B cell (primary cell): ENCODE measurements around the gene PAX2. TPM values are rescaled to one million over a fixed set of nuclear protein-coding genes. Genes with fewer than 3 reads are reported as not detected.

Experiments
- ATAC-seq: fragments of 200-7000 bp; cut with Tn5 transposase; one replicate; pipeline ENCODE4 v1.10.0; 2021; ENCODE audit warnings: low read depth, mild to moderate bottlenecking, moderate number of reproducible peaks, moderate library complexity
- CTCF ChIA-PET: fragments of 350-600 bp; sonication (Branson Sonifier 250); formaldehyde crosslinking; loops from one replicate; lab custom pipeline; 2021; ENCODE audit warnings: antibody characterized with exemption, inconsistent platforms; lab: Charles Lee
- POLR2A ChIA-PET: fragments of 350-600 bp; sonication (Branson Sonifier 250); formaldehyde crosslinking; loops from one replicate; lab custom pipeline; 2021; ENCODE audit warnings: antibody characterized with exemption; lab: Charles Lee
- DNase-seq: peaks from one replicate; pipeline ENCODE4 v3.0.0; 2013
- H2AFZ ChIP-seq: 2 replicates; pipeline ENCODE4 v1.6.1; 2012; ENCODE audit warnings: mild to moderate bottlenecking, low read depth, low read length; ENCODE audit not compliant: insufficient read depth, poor library complexity, severe bottlenecking
- H3K27ac ChIP-seq, 2 donors: 1 replicate in 1 of 2; 2 replicates in 1 of 2; pipeline ENCODE4 v1.5.1; 2012 to 2013; ENCODE audit warnings: low read length in 2 of 2, mild to moderate bottlenecking in 2 of 2, moderate library complexity in 1 of 2
- H3K27me3 ChIP-seq, 4 experiments: fragments of 200-600 bp in 1 of 4; sonication (generic) in 1 of 4; replicated peaks in 1 of 4; 1 replicate in 2 of 4; 2 replicates in 2 of 4; pipeline versions ENCODE4 v1.6.1 to v1.7.0; 2013 to 2016; ENCODE audit warnings: low read length in 3 of 4, mild to moderate bottlenecking in 2 of 4, mixed read lengths in 1 of 4, moderate library complexity in 1 of 4; ENCODE audit not compliant: insufficient read depth in 4 of 4, control insufficient read depth in 3 of 4; ENCODE audit errors: control extremely low read depth in 1 of 4
- H3K36me3 ChIP-seq, 2 experiments: replicated peaks in 1 of 2; 1 replicate in 1 of 2; 2 replicates in 1 of 2; pipeline versions ENCODE4 v1.6.1 to v1.7.1; 2013; ENCODE audit warnings: low read length in 1 of 2; ENCODE audit not compliant: insufficient read depth in 2 of 2, control insufficient read depth in 1 of 2; ENCODE audit errors: control extremely low read depth in 1 of 2, extremely low read depth in 1 of 2
- H3K4me1 ChIP-seq, 2 donors: fragments of 200-600 bp in 1 of 2; sonication (generic) in 1 of 2; 1 replicate in 1 of 2; 2 replicates in 1 of 2; pipeline versions ENCODE4 v1.5.1 to v1.6.1; 2013 to 2017; ENCODE audit warnings: low read length in 2 of 2; ENCODE audit not compliant: control insufficient read depth in 2 of 2, insufficient read depth in 2 of 2
- H3K4me2 ChIP-seq: replicated peaks from 2 replicates; pipeline ENCODE3; 2012; ENCODE audit warnings: mild to moderate bottlenecking, low read depth, low read length; ENCODE audit not compliant: poor library complexity, severe bottlenecking
- H3K4me3 ChIP-seq, 5 experiments: fragments of 200-600 bp in 1 of 5; sonication (generic) in 1 of 5; 1 replicate in 3 of 5; 2 replicates in 2 of 5; pipeline versions ENCODE4 v1.5.1 to v1.7.0; 2011 to 2016; ENCODE audit warnings: low read length in 4 of 5, mild to moderate bottlenecking in 4 of 5, low read depth in 2 of 5, control low read depth in 1 of 5, moderate library complexity in 1 of 5; ENCODE audit not compliant: insufficient read depth in 1 of 5; ENCODE audit errors: control extremely low read depth in 1 of 5, extremely low read depth in 1 of 5
- H3K79me2 ChIP-seq: fragments of 200-600 bp; sonication (generic); one replicate; pipeline ENCODE4 v1.6.0; 2016; ENCODE audit warnings: low read length; ENCODE audit not compliant: control insufficient read depth, insufficient read depth
- H3K9ac ChIP-seq: fragments of 200-600 bp; sonication (generic); 2 replicates; pipeline ENCODE4 v1.6.1; 2017; ENCODE audit warnings: mild to moderate bottlenecking, low read length, moderate library complexity
- H3K9me3 ChIP-seq, 3 donors: one replicate each; pipeline versions ENCODE4 v1.6.1 to v1.7.1; 2013; ENCODE audit warnings: low read length in 2 of 3; ENCODE audit not compliant: control insufficient read depth in 2 of 3, insufficient read depth in 1 of 3; ENCODE audit errors: control extremely low read depth in 1 of 3
- H4K20me1 ChIP-seq: 2 replicates; pipeline ENCODE4 v1.6.0; 2012; ENCODE audit warnings: mild to moderate bottlenecking, low read length; ENCODE audit not compliant: insufficient read depth, control insufficient read depth, poor library complexity, severe bottlenecking
- H3K27ac Mint-ChIP-seq: one replicate; pipeline ENCODE4 v1.8.0; 2021; ENCODE audit warnings: mixed read lengths
- H3K27me3 Mint-ChIP-seq: one replicate; pipeline ENCODE4 v1.8.0; 2021; ENCODE audit warnings: mixed read lengths
- H3K4me1 Mint-ChIP-seq: one replicate; pipeline ENCODE4 v1.8.0; 2021; ENCODE audit warnings: mixed read lengths
- H3K4me3 Mint-ChIP-seq: one replicate; pipeline ENCODE4 v1.8.0; 2021; ENCODE audit warnings: mixed read lengths
- H3K9me3 Mint-ChIP-seq: one replicate; pipeline ENCODE4 v1.8.0; 2022; ENCODE audit warnings: mixed read lengths; ENCODE audit not compliant: insufficient read depth
- CTCF ChIP-seq: fragments of 200-600 bp; IDR thresholded peaks from one replicate; pipeline ENCODE4 v1.8.0; 2022; ENCODE audit warnings: antibody characterized with exemption, mild to moderate bottlenecking
- EZH2 ChIP-seq: IDR thresholded peaks from 2 replicates; pipeline ENCODE4 v1.6.1; 2012; ENCODE audit warnings: borderline replicate concordance, low read depth, mild to moderate bottlenecking, moderate library complexity, low read length; ENCODE audit not compliant: insufficient read depth, poor library complexity, severe bottlenecking
- WGBS: methylation state at CpG from one replicate; pipeline ENCODE4 v1.1.5; 2013; ENCODE audit warnings: missing lambda C conversion rate; ENCODE audit not compliant: insufficient coverage; 5-methylcytosine and 5-hydroxymethylcytosine counted together
- intact Hi-C: fragments of 100-400 bp; cut with micrococcal nuclease; formaldehyde crosslinking; loops from one replicate; pipeline ENCODE4 v1.10.0; 2022
- polyA plus RNA-seq: library from polyadenylated mRNA; depleted of rRNA; stranded (reverse); fragments of >200 nt; gene quantifications from 2 replicates; pipeline ENCODE4 v1.2.3, GENCODE V29; 2012
- total RNA-seq, 2 donors: library from RNA; stranded (reverse); fragments of 120-200 nt in 1 of 2; gene quantifications; 1 replicate in 1 of 2; 2 replicates in 1 of 2; pipeline versions ENCODE4 v1.2.3 to v1.2.4, GENCODE V29; 2013 to 2022

Gene PAX2
- total and polyA plus RNA-seq, 2 donors (not counting 1 experiment from before 2014, with no cell fraction given): 0.12 TPM; not detected in 1

DNA sequence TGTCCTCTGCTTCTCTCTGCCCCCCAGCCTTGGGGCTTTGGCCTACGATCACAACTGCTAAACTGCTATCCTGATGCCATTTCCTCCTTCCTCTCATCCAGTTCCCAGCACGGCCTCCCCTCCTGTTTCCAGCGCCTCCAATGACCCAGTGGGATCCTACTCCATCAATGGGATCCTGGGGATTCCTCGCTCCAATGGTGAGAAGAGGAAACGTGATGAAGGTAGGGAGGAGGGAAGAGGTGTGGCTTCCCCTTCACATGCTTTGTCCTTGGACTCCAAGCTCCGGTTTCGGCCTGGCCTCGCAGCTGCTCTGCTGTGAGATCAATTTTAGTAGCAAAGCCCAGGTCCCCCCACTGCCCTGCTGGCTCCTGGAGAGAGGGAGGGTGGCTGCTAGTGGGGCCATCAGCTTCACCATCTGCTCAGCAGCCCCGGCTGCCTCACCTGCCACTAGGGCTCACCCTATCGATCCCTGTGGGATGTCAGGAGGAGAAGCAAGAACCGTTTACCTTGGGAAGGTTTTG lies 35.8 kb downstream of the PAX2 start:
- Histone ChIP-seq H3K9me3 (no peaks in the 10 kb centered on the region), H3K36me3 (no peaks in the 10 kb centered on the region), H3K27me3 (peaks cover 0 to 21% (median 1%) of the 10 kb centered on the region in 4 experiments), H2AFZ (no peak overlapping the region), H3K4me2 (no peak overlapping the region), H3K4me1 (no peaks in the 10 kb centered on the region), H3K27ac (no peak overlapping the region), H3K9ac (no peak overlapping the region), H3K4me3 (no peak overlapping the region), H3K79me2 (no peaks in the 10 kb centered on the region), H4K20me1 (no peaks in the 10 kb centered on the region)
- DNase-seq: no peak
- intact Hi-C loops: no loop called here
- Mint-ChIP-seq H3K4me3 (no peak overlapping the region), H3K9me3 (no peaks in the 10 kb centered on the region), H3K4me1 (no peaks in the 10 kb centered on the region), H3K27ac (no peak overlapping the region), H3K27me3 (peaks cover 33% of the 10 kb centered on the region)
- no peak for ATAC-seq
- 87% methylated on average over 5 of the region's 11 CpGs for WGBS
- ChIA-PET CTCF (no interaction called here), POLR2A (no interaction called here)
- TF ChIP-seq CTCF: no peak
- TF ChIP-seq EZH2: no peak

DNA sequence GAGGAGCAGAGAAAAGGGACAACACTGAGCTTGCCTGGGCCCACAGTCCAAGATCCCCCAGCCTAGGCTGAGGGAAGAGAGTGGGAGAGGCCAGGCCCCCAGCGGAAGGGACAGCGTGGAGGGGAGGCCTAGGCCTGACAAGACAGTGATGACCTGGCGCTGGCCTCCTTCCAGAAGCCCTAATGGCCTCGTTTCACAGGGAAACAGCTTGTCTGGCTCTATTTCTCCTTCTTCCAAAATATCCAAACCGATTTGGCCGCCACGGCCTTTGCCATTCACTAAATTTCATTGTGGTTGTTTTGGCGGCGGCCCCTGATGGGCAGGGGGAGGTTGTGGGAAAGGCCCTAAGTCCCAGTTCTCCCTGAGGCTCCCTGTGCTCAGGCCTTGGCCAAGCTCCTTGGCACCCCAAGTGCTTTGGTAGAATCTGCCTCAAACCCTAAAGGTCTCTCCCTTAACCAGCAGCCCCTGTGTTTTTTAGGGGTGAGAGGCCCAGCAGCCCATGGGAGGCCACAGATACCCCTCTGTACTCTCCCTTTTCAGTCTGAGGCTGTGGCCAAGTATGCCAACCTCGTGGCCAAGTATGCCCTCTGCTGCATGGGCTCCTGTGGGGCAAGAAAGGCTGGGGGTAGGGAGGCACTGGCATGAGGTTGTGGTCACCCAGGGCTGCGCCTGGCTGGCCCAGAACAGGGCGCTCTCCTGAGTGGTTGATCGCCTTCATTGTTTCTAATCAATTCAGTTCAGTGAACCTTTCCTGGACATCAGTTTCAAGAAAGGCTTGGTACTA lies 37.3 kb downstream of the PAX2 start:
- no peaks in the 10 kb centered on the region for H3K4me1 ChIP-seq
- no peak overlapping the region for H3K4me3 ChIP-seq
- no peak for ATAC-seq
- H3K36me3 ChIP-seq: no peaks in the 10 kb centered on the region
- WGBS: 91% methylated on average over 8 of the region's 13 CpGs
- no peak overlapping the region for H3K9ac ChIP-seq
- H3K4me3 Mint-ChIP-seq: no peak overlapping the region
- H3K27ac Mint-ChIP-seq: no peak overlapping the region
- H3K79me2 ChIP-seq: no peaks in the 10 kb centered on the region
- no peaks in the 10 kb centered on the region for H4K20me1 ChIP-seq
- H3K4me1 Mint-ChIP-seq: no peaks in the 10 kb centered on the region
- POLR2A ChIA-PET: interaction anchor here (0.7 kb wide), 1 partner anchor 81 kb away, joined by 8 read pairs; no protein-coding TSS in a partner anchor
- H2AFZ ChIP-seq: no peak overlapping the region
- DNase-seq: no peak
- H3K9me3 Mint-ChIP-seq: no peaks in the 10 kb centered on the region
- H3K27me3 ChIP-seq: peaks cover 0 to 18% (median 5%) of the 10 kb centered on the region in 4 experiments
- H3K4me2 ChIP-seq: no peak overlapping the region
- peaks cover 40% of the 10 kb centered on the region for H3K27me3 Mint-ChIP-seq
- H3K27ac ChIP-seq: no peak overlapping the region
- TF ChIP-seq CTCF (no peak), EZH2 (no peak)
- intact Hi-C loops: no loop called here
- CTCF ChIA-PET: no interaction called here
- no peaks in the 10 kb centered on the region for H3K9me3 ChIP-seq
